ENCODE measurements around the gene LILRA6. TPM values are rescaled to one million over a fixed set of nuclear protein-coding genes. Genes with fewer than 3 reads are reported as not detected.
"Not testable (repeated sequence)": the region's sequence is repeated elsewhere in the genome, so short reads cannot be mapped to it uniquely, and the experiment has no call there.

The LILRA6 gene
- polyA plus RNA-seq, 1 donor from 2014 or later = not detected

DNA sequence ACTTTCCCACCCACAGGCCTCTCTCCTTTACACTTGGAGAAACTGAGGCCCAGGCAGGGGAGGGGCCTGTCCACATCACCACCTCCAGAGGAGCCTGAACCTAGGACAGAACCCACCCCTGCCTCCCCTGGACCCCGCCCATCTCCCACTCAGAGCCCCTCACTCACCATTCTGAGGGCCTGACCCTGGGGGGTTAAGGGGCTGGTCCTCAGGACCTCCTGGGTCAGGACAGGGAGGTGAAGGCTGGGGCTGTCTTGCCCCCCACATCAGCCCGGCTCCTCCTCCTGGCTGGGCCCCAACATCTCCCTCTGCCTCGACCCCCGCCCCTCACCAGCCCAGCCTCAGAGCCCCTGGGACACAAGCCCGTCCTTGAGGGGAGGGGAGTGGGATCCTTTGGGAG, 22.9 kb downstream of the LILRA6 start:
- H3K9me2 ChIP-seq (ENCODE audit: insufficient read depth, low read length); H3K27ac ChIP-seq (ENCODE audit: low read length); H3K4me2 ChIP-seq (ENCODE audit: low read length); H2AFZ ChIP-seq (ENCODE audit: low read depth, low read length); H3K4me3 ChIP-seq (ENCODE audit: low read length); H3K79me2 ChIP-seq (replicated peaks; ENCODE audit: insufficient read depth, low read length); H3K27me3 ChIP-seq (ENCODE audit: insufficient read depth, low read depth, low read length); H4K20me1 ChIP-seq (ENCODE audit: insufficient read depth); H3K36me3 ChIP-seq (ENCODE audit: insufficient read depth, low read length); H3K9me3 ChIP-seq (ENCODE audit: low read length); H3K9ac ChIP-seq (ENCODE audit: low read length); H3F3A ChIP-seq (ENCODE audit: insufficient read depth, low read length, poor library complexity, severe bottlenecking): not testable (repeated sequence)

- no peaks in the 10 kb centered on the region for H3K9me2 ChIP-seq (ENCODE audit: insufficient read depth, low read length)
Measured at GRCh38 chr19:54218960-54219661, 23.5 kb downstream of the LILRA6 start.

More at GRCh38 chr19:54218960-54219661, 23.5 kb downstream of the LILRA6 start:
- Histone ChIP-seq H3K9ac (ENCODE audit: low read length) (no peak overlapping the region), H3K27me3 (ENCODE audit: insufficient read depth, low read depth, low read length) (no peaks in the 10 kb centered on the region), H3K79me2 (replicated peaks; ENCODE audit: insufficient read depth, low read length) (no peaks in the 10 kb centered on the region), H3K9me3 (ENCODE audit: low read length) (no peaks in the 10 kb centered on the region), H3K36me3 (ENCODE audit: insufficient read depth, low read length) (no peaks in the 10 kb centered on the region), H2AFZ (ENCODE audit: low read depth, low read length) (no peak overlapping the region), H3K4me2 (ENCODE audit: low read length) (no peak overlapping the region), H3K4me3 (ENCODE audit: low read length) (no peak overlapping the region), H3K27ac (ENCODE audit: low read length) (no peak overlapping the region), H4K20me1 (ENCODE audit: insufficient read depth) (no peaks in the 10 kb centered on the region), H3F3A (ENCODE audit: insufficient read depth, low read length, poor library complexity, severe bottlenecking) (no peaks in the 10 kb centered on the region)
- TF ChIP-seq EZH2 (IDR thresholded peaks at IDR 0.05; ENCODE audit: borderline replicate concordance, insufficient read depth, low read length, poor library complexity, severe bottlenecking) (no peak), TAF1 (IDR thresholded peaks at IDR 0.05; ENCODE audit: low read depth) (no peak), EP300 (conservative IDR thresholded peaks at IDR 0.05; ENCODE audit: poor library complexity, severe bottlenecking) (no peak), SMC3 (conservative IDR thresholded peaks at IDR 0.05; ENCODE audit: poor library complexity) (no peak), POLR2AphosphoS5 (IDR thresholded peaks at IDR 0.05) (no peak), CTCF (IDR thresholded peaks at IDR 0.05; ENCODE audit: poor library complexity, severe bottlenecking) (no peak), RAD21 (conservative IDR thresholded peaks at IDR 0.05) (no peak), REST (IDR thresholded peaks at IDR 0.05; ENCODE audit: borderline replicate concordance) (no peak), MXI1 (conservative IDR thresholded peaks at IDR 0.05; ENCODE audit: poor library complexity, severe bottlenecking) (no peak)
